ENCODE results near the gene EVA1A. TPM values are rescaled to one million over a fixed set of nuclear protein-coding genes. Genes with fewer than 3 reads are reported as not detected.

Gene EVA1A
- total RNA-seq, 4 donors from 2014 or later, result not detected

DNA sequence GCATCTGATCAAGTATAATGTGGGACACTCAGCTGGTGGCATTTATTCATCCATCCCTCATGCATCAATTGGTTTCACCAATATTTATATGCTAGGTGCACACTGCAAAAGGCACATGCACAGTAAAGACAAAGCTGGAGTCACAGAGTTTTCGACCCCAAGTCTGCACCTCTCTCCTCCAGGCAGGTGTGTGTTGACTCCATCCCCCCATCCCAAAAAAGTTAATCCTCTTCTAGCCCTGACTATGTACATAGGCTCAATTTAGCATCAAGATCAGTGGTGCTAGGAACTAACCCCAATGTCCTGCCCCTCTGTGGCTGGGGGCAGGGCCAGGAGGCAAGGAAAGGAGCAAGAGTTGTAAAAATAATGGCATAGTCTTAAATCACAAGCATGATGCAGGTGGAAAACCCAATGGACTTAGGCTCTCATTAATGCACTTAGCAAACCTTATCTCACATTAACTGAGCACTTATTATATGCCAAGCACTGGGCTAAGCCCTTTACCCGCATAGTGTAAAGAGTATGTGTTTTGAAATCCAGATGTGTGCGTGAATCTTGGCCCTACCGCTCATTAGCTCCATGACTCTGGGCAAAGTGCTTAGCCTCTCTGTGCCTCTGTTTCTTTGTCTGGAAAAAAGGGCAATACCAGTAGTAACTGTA is 3.1 kb downstream of the EVA1A start:
- Histone ChIP-seq H3K4me1 (peaks cover 0 to 12% (median 3%) of the 10 kb centered on the region in 4 donors), H3K9me3 (no peaks in the 10 kb centered on the region), H3K36me3 (no peaks in the 10 kb centered on the region), H3K27me3 (peaks cover 37% of the 10 kb centered on the region), H3K4me3 (no peak overlapping the region), H3K27ac (no peak overlapping the region)
- TF ChIP-seq EP300 (IDR thresholded peaks at IDR 0.05; ENCODE audit: low read depth) (no peak), POLR2AphosphoS5 (IDR thresholded peaks at IDR 0.05) (no peak), POLR2A (IDR thresholded peaks at IDR 0.05) (no peak)
- TF ChIP-seq, protein P1, sequence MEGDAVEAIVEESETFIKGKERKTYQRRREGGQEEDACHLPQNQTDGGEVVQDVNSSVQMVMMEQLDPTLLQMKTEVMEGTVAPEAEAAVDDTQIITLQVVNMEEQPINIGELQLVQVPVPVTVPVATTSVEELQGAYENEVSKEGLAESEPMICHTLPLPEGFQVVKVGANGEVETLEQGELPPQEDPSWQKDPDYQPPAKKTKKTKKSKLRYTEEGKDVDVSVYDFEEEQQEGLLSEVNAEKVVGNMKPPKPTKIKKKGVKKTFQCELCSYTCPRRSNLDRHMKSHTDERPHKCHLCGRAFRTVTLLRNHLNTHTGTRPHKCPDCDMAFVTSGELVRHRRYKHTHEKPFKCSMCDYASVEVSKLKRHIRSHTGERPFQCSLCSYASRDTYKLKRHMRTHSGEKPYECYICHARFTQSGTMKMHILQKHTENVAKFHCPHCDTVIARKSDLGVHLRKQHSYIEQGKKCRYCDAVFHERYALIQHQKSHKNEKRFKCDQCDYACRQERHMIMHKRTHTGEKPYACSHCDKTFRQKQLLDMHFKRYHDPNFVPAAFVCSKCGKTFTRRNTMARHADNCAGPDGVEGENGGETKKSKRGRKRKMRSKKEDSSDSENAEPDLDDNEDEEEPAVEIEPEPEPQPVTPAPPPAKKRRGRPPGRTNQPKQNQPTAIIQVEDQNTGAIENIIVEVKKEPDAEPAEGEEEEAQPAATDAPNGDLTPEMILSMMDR (IDR thresholded peaks at IDR 0.05), result no peak
- in situ Hi-C loops (cut with MboI; ENCODE audit: low pct_ligation_motif_present in 1 of 4, low pct_unique_long_range_greater_than_20kb in 1 of 4, low sequenced_read_pairs in 3 of 4), result no loop called here
- intact Hi-C loops (cut with DNase I; ENCODE audit: low total_unique reads), result no loop called here
- DNase-seq, result no peak
- WGBS, 2 donors (ENCODE audit: low coverage in 1 of 2), result 92 to 96% methylated on average over 4 of the region's 4 CpGs

DNA sequence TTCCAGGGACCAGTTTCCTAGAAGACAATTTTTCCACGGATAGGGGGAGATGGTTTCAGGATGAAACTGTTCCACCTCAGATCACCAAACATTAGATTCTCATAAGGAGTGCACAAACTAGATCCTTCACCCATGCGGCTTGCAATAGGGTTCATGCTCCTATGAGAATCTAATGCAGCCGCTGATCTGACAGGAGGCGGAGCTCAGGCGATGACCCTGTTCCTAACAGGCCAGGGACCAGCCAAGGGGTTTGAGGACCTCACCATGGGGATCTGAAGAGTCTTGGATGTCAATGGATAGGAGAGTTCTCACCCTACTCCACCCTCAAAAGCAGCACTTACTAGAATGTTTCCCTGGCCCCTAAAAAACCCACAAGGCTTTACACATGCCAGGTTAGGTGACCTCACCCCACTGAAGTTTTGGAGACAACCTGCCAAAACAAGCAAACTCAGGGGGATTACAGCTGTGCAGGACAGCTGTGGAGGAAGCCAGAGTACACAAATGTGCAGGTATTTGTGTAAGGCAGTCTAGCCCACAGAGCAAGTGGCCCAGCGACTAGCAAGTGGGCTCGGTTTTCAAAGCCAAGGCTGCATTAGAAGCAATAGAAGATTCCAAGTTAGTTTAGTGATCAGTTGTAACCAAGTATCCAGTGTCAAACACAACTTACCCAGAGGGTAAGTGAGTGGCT is 3.9 kb downstream of the EVA1A start:
- intact Hi-C loops (cut with DNase I; ENCODE audit: low total_unique reads) (no loop called here), in situ Hi-C loops (cut with MboI; ENCODE audit: low pct_ligation_motif_present in 1 of 4, low pct_unique_long_range_greater_than_20kb in 1 of 4, low sequenced_read_pairs in 3 of 4) (no loop called here)
- H3K27me3 ChIP-seq, result peaks cover 29% of the 10 kb centered on the region
- no peaks in the 10 kb centered on the region for H3K36me3 ChIP-seq
- peaks cover 0 to 12% (median 3%) of the 10 kb centered on the region in 4 donors for H3K4me1 ChIP-seq
- H3K9me3 ChIP-seq, result no peaks in the 10 kb centered on the region
- 81 to 91% methylated on average over 4 to 7 of the region's 7 CpGs for WGBS, 2 donors (ENCODE audit: low coverage in 1 of 2)
- no peak overlapping the region for H3K4me3 ChIP-seq
- no peak overlapping the region for H3K27ac ChIP-seq
- TF ChIP-seq EP300 (IDR thresholded peaks at IDR 0.05; ENCODE audit: low read depth), result no peak
- TF ChIP-seq, protein P1 (IDR thresholded peaks at IDR 0.05), result no peak
- TF ChIP-seq POLR2AphosphoS5 (IDR thresholded peaks at IDR 0.05), result no peak
- no peak for TF ChIP-seq POLR2A (IDR thresholded peaks at IDR 0.05)
- no peak for DNase-seq

DNA sequence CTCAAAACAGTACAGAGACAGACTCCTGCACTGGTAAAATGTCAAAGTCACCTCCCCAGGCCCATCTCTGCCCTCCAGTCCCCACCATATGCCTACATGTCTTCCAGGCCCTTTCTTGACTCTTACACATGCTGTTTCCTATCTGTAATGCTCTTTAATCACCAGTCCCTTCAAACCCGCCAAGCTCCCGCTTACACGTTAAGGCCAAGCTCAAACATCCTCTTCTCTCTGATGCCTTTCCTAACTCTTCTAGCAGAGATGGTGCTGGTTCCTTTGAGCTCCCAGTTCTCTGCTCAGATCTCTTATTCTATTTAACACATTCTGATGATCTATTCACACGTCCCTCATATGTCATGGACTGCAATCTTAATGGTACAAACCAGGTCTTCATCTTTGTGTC is 5.0 kb downstream of the EVA1A start:
- Histone ChIP-seq H3K27ac (no peak overlapping the region), H3K4me1 (peaks cover 0 to 10% (median 1%) of the 10 kb centered on the region in 4 donors), H3K36me3 (no peaks in the 10 kb centered on the region), H3K9me3 (no peaks in the 10 kb centered on the region), H3K4me3 (no peak overlapping the region), H3K27me3 (peaks cover 18% of the 10 kb centered on the region)
- TF ChIP-seq POLR2AphosphoS5 (IDR thresholded peaks at IDR 0.05) (no peak), EP300 (IDR thresholded peaks at IDR 0.05; ENCODE audit: low read depth) (no peak)
- TF ChIP-seq, protein P1 (IDR thresholded peaks at IDR 0.05), result no peak
- in situ Hi-C loops (cut with MboI; ENCODE audit: low pct_ligation_motif_present in 1 of 4, low pct_unique_long_range_greater_than_20kb in 1 of 4, low sequenced_read_pairs in 3 of 4), result no loop called here
- DNase-seq, result no peak
- 57 to 87% methylated on average over 1 to 4 of the region's 4 CpGs for WGBS, 2 donors (ENCODE audit: low coverage in 1 of 2)
- intact Hi-C loops (cut with DNase I; ENCODE audit: low total_unique reads), result no loop called here

DNA sequence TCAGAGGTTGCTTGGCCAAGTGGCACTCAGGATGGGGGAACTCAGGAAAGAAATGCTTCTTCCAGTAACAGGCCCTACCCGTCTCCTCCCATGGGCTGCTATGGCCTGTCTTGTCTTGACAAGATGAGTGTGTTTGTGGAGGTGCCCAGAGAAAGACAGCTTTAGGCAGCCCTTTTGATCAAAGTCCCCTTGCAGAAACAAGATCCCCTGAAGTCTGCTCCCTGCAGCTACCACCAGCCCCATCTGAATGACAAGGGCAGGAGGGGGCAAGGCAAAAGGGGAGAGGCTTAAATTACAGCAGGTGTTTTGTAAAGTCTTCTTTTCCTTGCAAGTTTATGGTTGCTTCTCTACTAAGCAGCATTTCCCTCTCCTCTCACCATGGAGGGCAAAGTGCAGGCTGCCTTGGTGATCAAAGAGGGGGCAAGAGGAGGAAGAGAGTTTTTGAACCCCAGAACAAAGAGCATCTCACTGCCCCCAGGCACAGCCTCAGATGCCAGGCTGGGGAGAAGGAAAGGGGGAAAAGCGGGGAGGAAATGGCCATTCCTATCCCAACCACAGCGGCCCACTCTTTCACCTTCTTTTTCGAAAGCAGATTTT is 6.7 kb downstream of the EVA1A start:
- WGBS, 2 donors (ENCODE audit: low coverage in 1 of 2), result 82 to 100% methylated on average over 3 to 4 of the region's 4 CpGs
- no peak for DNase-seq
- no peak overlapping the region for H3K4me3 ChIP-seq
- intact Hi-C loops (cut with DNase I; ENCODE audit: low total_unique reads), result no loop called here
- in situ Hi-C loops (cut with MboI; ENCODE audit: low pct_ligation_motif_present in 1 of 4, low pct_unique_long_range_greater_than_20kb in 1 of 4, low sequenced_read_pairs in 3 of 4), result no loop called here
- H3K27me3 ChIP-seq, result peaks cover 2% of the 10 kb centered on the region
- no peaks in the 10 kb centered on the region for H3K9me3 ChIP-seq
- no peaks in the 10 kb centered on the region for H3K36me3 ChIP-seq
- H3K4me1 ChIP-seq, result no peaks in the 10 kb centered on the region
- H3K27ac ChIP-seq, result no peak overlapping the region
- TF ChIP-seq POLR2AphosphoS5 (IDR thresholded peaks at IDR 0.05) (no peak), POLR2A (IDR thresholded peaks at IDR 0.05) (no peak), EP300 (IDR thresholded peaks at IDR 0.05; ENCODE audit: low read depth) (no peak)
- TF ChIP-seq, protein P1 (IDR thresholded peaks at IDR 0.05), result no peak

Measured in transverse colon (tissue), 4 donors.